ENCODE results near the gene SOCS1. TPM values are rescaled to one million over a fixed set of nuclear protein-coding genes. Genes with fewer than 3 reads are reported as not detected.
A peak's percentile ranks its signal among the peaks of the same experiment; 100 is the strongest.

SOCS1 gene
- total and polyA plus RNA-seq, 9 of the 15 experiments (the other 6 are each of a cell fraction or from before 2014, with no cell fraction given), result 0.04 to 7.5 (median 2.3) TPM

DNA sequence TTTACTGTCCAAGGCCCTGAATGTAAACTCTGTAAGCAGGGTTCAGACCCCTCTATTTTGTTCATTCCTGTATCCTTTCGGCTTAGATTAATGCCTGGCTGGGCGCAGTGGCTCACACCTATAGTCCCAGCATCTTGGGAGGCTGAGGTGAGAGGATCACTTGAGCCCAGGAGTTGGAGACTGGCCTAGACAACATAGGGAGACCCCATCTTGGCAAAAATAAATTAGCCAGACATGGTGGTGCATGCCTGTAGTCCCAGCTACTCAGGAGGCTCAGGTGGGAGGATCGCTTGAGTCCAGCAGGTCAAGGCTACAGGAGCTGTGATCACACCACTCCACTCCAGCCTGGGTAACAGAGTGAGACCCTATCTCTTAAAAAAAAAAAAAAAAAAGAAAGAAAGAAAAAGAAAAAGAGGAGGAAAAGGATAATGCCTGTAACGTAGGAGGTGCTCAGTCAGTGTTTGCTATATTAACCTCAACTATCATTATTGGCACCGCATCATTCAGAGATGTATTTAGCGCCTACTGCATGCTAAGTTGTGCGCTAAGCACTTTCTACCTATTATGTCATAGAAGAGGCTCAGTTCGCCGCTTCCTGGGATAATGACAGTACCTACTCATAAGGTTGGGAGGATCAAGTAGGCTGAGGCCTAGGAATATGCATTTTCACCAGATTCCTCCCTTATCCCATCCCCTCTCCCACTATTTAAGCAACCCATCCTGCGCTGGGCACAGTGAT lies 5.0 kb downstream of the SOCS1 start:
- intact Hi-C loops (cut with micrococcal nuclease), result loop anchor here (10.0 kb wide), 2 partner anchors 46 to 116 kb away; no protein-coding TSS in a partner anchor
- no peak for ATAC-seq
- CTCF ChIA-PET (ENCODE audit: low intra/inter-chr PET ratio), result no interaction called here
- TF ChIP-seq KDM2B (CRISPR knock-in tag; IDR thresholded peaks at IDR 0.05) (no peak), KDM5B (IDR thresholded peaks at IDR 0.05; ENCODE audit: insufficient replicate concordance, low read depth, low read length) (peak; percentile 5), ARHGAP35 (IDR thresholded peaks at IDR 0.05; ENCODE audit: partially characterized antibody) (no peak), ZNF224 (CRISPR knock-in tag; IDR thresholded peaks at IDR 0.05) (no peak), ZNF431 (CRISPR knock-in tag; IDR thresholded peaks at IDR 0.05) (no peak), DACH1 (IDR thresholded peaks at IDR 0.05; ENCODE audit: partially characterized antibody) (no peak), CHCHD3 (CRISPR knock-in tag; IDR thresholded peaks at IDR 0.05) (no peak), MTA1 (IDR thresholded peaks at IDR 0.05; ENCODE audit: borderline replicate concordance) (no peak), ZFP36 (IDR thresholded peaks at IDR 0.05; ENCODE audit: low read depth, low read length, partially characterized antibody) (no peak), ZNF780A (CRISPR knock-in tag; IDR thresholded peaks at IDR 0.05) (no peak)
- TF ChIP-seq, protein P1, sequence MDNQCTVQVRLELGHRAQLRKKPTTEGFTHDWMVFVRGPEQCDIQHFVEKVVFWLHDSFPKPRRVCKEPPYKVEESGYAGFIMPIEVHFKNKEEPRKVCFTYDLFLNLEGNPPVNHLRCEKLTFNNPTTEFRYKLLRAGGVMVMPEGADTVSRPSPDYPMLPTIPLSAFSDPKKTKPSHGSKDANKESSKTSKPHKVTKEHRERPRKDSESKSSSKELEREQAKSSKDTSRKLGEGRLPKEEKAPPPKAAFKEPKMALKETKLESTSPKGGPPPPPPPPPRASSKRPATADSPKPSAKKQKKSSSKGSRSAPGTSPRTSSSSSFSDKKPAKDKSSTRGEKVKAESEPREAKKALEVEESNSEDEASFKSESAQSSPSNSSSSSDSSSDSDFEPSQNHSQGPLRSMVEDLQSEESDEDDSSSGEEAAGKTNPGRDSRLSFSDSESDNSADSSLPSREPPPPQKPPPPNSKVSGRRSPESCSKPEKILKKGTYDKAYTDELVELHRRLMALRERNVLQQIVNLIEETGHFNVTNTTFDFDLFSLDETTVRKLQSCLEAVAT (IDR thresholded peaks at IDR 0.05), result 0 out of 4 replicates have a peak, but pooled peaks of 1 of the 2 experiments have one; percentile 50
- TF ChIP-seq, protein P2, sequence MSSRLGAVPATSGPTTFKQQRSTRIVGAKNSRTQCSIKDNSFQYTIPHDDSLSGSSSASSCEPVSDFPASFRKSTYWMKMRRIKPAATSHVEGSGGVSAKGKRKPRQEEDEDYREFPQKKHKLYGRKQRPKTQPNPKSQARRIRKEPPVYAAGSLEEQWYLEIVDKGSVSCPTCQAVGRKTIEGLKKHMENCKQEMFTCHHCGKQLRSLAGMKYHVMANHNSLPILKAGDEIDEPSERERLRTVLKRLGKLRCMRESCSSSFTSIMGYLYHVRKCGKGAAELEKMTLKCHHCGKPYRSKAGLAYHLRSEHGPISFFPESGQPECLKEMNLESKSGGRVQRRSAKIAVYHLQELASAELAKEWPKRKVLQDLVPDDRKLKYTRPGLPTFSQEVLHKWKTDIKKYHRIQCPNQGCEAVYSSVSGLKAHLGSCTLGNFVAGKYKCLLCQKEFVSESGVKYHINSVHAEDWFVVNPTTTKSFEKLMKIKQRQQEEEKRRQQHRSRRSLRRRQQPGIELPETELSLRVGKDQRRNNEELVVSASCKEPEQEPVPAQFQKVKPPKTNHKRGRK (tag; IDR thresholded peaks at IDR 0.05), result no peak
- TF ChIP-seq, protein P3, sequence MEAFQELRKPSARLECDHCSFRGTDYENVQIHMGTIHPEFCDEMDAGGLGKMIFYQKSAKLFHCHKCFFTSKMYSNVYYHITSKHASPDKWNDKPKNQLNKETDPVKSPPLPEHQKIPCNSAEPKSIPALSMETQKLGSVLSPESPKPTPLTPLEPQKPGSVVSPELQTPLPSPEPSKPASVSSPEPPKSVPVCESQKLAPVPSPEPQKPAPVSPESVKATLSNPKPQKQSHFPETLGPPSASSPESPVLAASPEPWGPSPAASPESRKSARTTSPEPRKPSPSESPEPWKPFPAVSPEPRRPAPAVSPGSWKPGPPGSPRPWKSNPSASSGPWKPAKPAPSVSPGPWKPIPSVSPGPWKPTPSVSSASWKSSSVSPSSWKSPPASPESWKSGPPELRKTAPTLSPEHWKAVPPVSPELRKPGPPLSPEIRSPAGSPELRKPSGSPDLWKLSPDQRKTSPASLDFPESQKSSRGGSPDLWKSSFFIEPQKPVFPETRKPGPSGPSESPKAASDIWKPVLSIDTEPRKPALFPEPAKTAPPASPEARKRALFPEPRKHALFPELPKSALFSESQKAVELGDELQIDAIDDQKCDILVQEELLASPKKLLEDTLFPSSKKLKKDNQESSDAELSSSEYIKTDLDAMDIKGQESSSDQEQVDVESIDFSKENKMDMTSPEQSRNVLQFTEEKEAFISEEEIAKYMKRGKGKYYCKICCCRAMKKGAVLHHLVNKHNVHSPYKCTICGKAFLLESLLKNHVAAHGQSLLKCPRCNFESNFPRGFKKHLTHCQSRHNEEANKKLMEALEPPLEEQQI (IDR thresholded peaks at IDR 0.05), result no peak
- TF ChIP-seq, protein P4, sequence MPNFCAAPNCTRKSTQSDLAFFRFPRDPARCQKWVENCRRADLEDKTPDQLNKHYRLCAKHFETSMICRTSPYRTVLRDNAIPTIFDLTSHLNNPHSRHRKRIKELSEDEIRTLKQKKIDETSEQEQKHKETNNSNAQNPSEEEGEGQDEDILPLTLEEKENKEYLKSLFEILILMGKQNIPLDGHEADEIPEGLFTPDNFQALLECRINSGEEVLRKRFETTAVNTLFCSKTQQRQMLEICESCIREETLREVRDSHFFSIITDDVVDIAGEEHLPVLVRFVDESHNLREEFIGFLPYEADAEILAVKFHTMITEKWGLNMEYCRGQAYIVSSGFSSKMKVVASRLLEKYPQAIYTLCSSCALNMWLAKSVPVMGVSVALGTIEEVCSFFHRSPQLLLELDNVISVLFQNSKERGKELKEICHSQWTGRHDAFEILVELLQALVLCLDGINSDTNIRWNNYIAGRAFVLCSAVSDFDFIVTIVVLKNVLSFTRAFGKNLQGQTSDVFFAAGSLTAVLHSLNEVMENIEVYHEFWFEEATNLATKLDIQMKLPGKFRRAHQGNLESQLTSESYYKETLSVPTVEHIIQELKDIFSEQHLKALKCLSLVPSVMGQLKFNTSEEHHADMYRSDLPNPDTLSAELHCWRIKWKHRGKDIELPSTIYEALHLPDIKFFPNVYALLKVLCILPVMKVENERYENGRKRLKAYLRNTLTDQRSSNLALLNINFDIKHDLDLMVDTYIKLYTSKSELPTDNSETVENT (CRISPR knock-in tag; IDR thresholded peaks at IDR 0.05), result no peak

More for the DNA sequence above, 5.0 kb downstream of the SOCS1 start:
- H3K9me3 ChIP-seq (replicated peaks; ENCODE audit: control insufficient read depth, insufficient read depth, low read depth, low read length), result no peaks in the 10 kb centered on the region
- in situ Hi-C loops (cut with MboI), result no loop called here
- FAIRE-seq, result no peak
- H3K27me3 ChIP-seq (ENCODE audit: control insufficient read depth in 2 of 2, insufficient read depth in 2 of 2, low read length in 2 of 2), result no peaks in the 10 kb centered on the region
- peaks cover 30 to 38% of the 10 kb centered on the region in 2 experiments; a peak in 4 of 5 replicates for H3K4me1 ChIP-seq (replicated peaks in 1 of 2; ENCODE audit: control insufficient read depth in 2 of 2, insufficient read depth in 2 of 2, low read length in 2 of 2)
- no peaks in the 10 kb centered on the region; the same call in 1 of the 2 replicates for H4K20me1 ChIP-seq (replicated peaks; ENCODE audit: control insufficient read depth, insufficient read depth, low read length)
- 90% methylated on average over 10 of the region's 10 CpGs for WGBS (ENCODE audit: insufficient coverage, low coverage, missing lambda C conversion rate)
- H3K9ac ChIP-seq (ENCODE audit: insufficient read depth in 1 of 2, low read depth in 2 of 2, low read length in 2 of 2), result no peak overlapping the region
- peaks cover 25% of the 10 kb centered on the region; the same call in 1 of the 3 replicates for H3K36me3 ChIP-seq (ENCODE audit: control insufficient read depth, insufficient read depth, low read length)
- no TSS peak for BruUV-seq (replicated peaks)
- no peak overlapping the region for H3K4me2 ChIP-seq (ENCODE audit: insufficient read depth, low read length)
- no peaks in the 10 kb centered on the region for H3K9me1 ChIP-seq (ENCODE audit: control insufficient read depth, insufficient read depth, low read length)
- no peak for DNase-seq (ENCODE audit: extremely low read depth in 1 of 4, low spot score in 3 of 4)
- POLR2A ChIA-PET, result interaction anchor here (0.7 to 2.1 kb wide), 6 partner anchors 8 to 279 kb away, joined by 3 to 9 read pairs (median 4); no protein-coding TSS in a partner anchor
- no peak overlapping the region for H3K4me3 ChIP-seq
- peaks cover 33% of the 10 kb centered on the region for H3K79me2 ChIP-seq (ENCODE audit: control insufficient read depth, insufficient read depth, low read length)
- no peak overlapping the region for H2AFZ ChIP-seq (ENCODE audit: low read depth, low read length)
- no peak overlapping the region for H3K27ac ChIP-seq (ENCODE audit: extremely low read depth, low read depth, low read length)

Data from K562 (cell line).